ENCODE data around the gene TCL1B. TPM values are rescaled to one million over a fixed set of nuclear protein-coding genes. Genes with fewer than 3 reads are reported as not detected.
"Not testable (repeated sequence)": the region's sequence is repeated elsewhere in the genome, so short reads cannot be mapped to it uniquely, and the experiment has no call there.

TCL1B gene
- total RNA-seq, 1 donor from 2014 or later: not detected

DNA sequence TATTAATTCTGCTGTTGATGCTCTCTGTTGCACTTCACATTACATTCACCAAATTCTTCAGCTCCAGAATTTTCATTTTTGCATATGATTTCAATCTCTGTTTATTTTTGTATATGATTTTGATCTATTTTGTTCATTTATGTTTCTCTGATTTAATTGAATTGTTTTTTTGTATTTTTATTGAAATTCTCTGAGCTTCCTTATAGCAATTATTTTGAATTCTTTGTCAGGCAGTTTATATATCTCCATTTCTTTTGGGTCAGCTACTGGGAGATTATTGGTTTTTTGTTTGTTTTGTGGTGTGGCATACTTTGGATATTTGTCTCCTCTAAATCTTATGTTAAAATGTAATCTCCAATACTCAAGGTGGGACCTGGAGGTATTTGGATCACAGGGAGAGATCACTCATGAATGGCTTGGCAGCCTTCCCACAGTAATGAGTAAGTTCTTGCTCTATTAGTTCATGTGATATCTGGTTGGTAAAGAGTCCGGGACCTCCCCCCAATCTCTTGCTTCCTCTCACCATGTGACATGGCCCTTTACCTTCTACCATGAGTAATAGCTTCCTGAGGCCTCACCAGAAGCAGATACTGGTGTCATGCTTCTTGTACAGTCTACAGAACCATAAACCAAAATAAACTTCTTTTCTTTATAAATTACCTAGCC, 36.4 kb downstream of the TCL1B start:
- intact Hi-C loops (cut with DNase I): no loop called here
- Histone ChIP-seq H3K4me3 (no peak overlapping the region), H3K4me1 (no peaks in the 10 kb centered on the region), H3K27ac (no peak overlapping the region), H3K36me3 (no peaks in the 10 kb centered on the region), H3K9me3 (no peaks in the 10 kb centered on the region), H3K27me3 (no peaks in the 10 kb centered on the region)
- DNase-seq (ENCODE audit: extremely low spot score in 2 of 2): no peak
- TF ChIP-seq POLR2A (IDR thresholded peaks at IDR 0.05): no peak
- no peak for TF ChIP-seq POLR2AphosphoS5 (IDR thresholded peaks at IDR 0.05; ENCODE audit: insufficient read depth in 1 of 2, low read depth in 1 of 2)
- no peak for TF ChIP-seq CTCF (IDR thresholded peaks at IDR 0.05)

- Histone ChIP-seq H3K27ac (no peak overlapping the region), H3K36me3 (no peaks in the 10 kb centered on the region), H3K4me3 (no peak overlapping the region), H3K9me3 (no peaks in the 10 kb centered on the region), H3K27me3 (no peaks in the 10 kb centered on the region), H3K4me1 (no peaks in the 10 kb centered on the region)
- no peak for DNase-seq (ENCODE audit: extremely low spot score in 2 of 2)
- intact Hi-C loops (cut with DNase I): no loop called here
- no peak for TF ChIP-seq POLR2A (IDR thresholded peaks at IDR 0.05)
- TF ChIP-seq POLR2AphosphoS5 (IDR thresholded peaks at IDR 0.05; ENCODE audit: insufficient read depth in 1 of 2, low read depth in 1 of 2): no peak
- no peak for TF ChIP-seq CTCF (IDR thresholded peaks at IDR 0.05)
Observed at GRCh38 chr14:95725685-95726336, 39.6 kb downstream of the TCL1B start.

- Histone ChIP-seq H3K9me3 (no peaks in the 10 kb centered on the region), H3K36me3 (no peaks in the 10 kb centered on the region), H3K27me3 (no peaks in the 10 kb centered on the region), H3K27ac (no peak overlapping the region), H3K4me1 (no peaks in the 10 kb centered on the region), H3K4me3 (no peak overlapping the region)
- DNase-seq (ENCODE audit: extremely low spot score in 2 of 2): no peak
- TF ChIP-seq CTCF (IDR thresholded peaks at IDR 0.05): no peak
- TF ChIP-seq POLR2AphosphoS5 (IDR thresholded peaks at IDR 0.05; ENCODE audit: insufficient read depth in 1 of 2, low read depth in 1 of 2): no peak
- no peak for TF ChIP-seq POLR2A (IDR thresholded peaks at IDR 0.05)
- intact Hi-C loops (cut with DNase I): no loop called here
Observed at GRCh38 chr14:95727056-95727700, 41.0 kb downstream of the TCL1B start.

- H3K4me3 ChIP-seq; H3K9me3 ChIP-seq; H3K36me3 ChIP-seq; H3K27ac ChIP-seq; H3K27me3 ChIP-seq; H3K4me1 ChIP-seq; intact Hi-C loops (cut with DNase I): not testable (repeated sequence)
- peak in 1 of 2 donors; percentile 18 for DNase-seq (ENCODE audit: extremely low spot score in 2 of 2)
Observed at GRCh38 chr14:95729402-95730028, 43.3 kb downstream of the TCL1B start.

DNA sequence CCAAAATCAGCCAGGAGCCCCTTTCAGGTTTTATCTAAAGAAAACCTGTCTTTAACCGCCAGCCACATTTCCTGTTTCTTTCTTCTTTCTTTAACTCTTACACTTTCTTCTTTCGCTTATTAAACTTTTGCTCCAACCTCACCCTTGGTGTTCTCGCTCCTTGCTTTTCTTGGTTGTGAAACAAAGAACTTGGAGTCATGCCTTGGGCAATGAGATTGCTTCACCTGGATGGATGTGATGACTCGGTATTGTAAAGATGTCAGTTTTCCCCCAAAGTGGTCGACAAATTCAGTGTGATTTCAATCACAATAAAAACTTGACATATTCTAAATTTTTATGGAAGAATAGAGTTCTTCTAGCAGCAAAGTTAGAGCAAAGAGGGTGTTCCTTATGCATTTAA, 43.9 kb downstream of the TCL1B start:
- Histone ChIP-seq H3K4me1 (no peaks in the 10 kb centered on the region), H3K27ac (no peak overlapping the region)
- intact Hi-C loops (cut with DNase I): no loop called here

More for the DNA sequence above, 43.9 kb downstream of the TCL1B start:
- TF ChIP-seq CTCF (IDR thresholded peaks at IDR 0.05) (no peak), POLR2AphosphoS5 (IDR thresholded peaks at IDR 0.05; ENCODE audit: insufficient read depth in 1 of 2, low read depth in 1 of 2) (no peak)
- Histone ChIP-seq H3K27me3 (no peaks in the 10 kb centered on the region), H3K4me3 (no peak overlapping the region), H3K9me3 (no peaks in the 10 kb centered on the region), H3K36me3 (no peaks in the 10 kb centered on the region)
- DNase-seq (ENCODE audit: extremely low spot score in 2 of 2): no peak

All from vagina (tissue), 2 donors.